Measurements from ENCODE around the gene SH2B2.

GRCh38 chr7:102304668-102305067 is 18.0 kb downstream of the SH2B2 start:
- TF ChIP-seq EZH2 (IDR thresholded peaks at IDR 0.05; ENCODE audit: insufficient read depth, poor library complexity, severe bottlenecking) (no peak), EZH2phosphoT487 (IDR thresholded peaks at IDR 0.05; ENCODE audit: insufficient read depth, low read depth) (no peak)
